ENCODE measurements around the gene PALD1.

- no peak for TF ChIP-seq EZH2 (IDR thresholded peaks at IDR 0.05; ENCODE audit: low read depth, unreplicated experiment)
- TF ChIP-seq POLR2AphosphoS5 (IDR thresholded peaks at IDR 0.05; ENCODE audit: low read depth), result no peak
- no peak for TF ChIP-seq CTCF (conservative IDR thresholded peaks at IDR 0.05; ENCODE audit: low read depth in 2 of 2)
- no peak for TF ChIP-seq STAT1 (IDR thresholded peaks at IDR 0.05; ENCODE audit: unreplicated experiment)
Measured at GRCh38 chr10:70535001-70535400, 56.4 kb downstream of the PALD1 start.
